Measurements from ENCODE around the gene UGDH.

Gene UGDH

DNA sequence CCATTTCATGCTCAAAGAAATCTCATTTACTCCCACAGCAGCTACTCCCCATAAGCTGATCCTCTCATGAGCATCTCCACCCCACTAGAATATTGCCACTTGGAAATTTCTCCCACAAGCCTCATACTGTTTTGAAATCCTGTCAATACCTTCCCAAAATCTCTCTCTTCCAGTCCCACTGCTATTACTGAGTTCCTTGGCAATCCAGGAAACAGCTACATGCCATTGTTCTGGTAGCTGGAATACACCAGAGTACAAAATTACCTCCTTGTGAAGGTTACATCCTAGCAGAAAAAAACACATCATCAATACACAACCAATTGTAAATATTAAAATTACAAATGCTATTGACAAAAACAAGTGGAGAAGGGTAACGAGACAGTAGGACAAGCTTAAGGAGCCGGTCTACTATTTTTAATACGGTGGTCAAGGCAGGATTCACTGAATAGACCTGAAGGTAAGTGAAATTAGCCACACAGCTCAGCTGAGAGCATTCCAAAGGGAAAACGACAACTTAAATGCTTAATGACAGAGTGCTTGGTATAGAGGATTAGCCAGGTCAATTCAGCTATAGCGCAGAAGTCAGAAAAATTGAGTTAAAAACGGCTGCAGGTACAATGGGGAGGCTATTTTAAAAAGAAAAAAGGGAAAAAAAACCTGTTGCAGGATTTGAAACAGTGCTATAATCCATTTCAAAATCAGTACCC lies 74.9 kb downstream of the UGDH start:
- DNase-seq (ENCODE audit: low spot score) = peak; percentile 18

DNA sequence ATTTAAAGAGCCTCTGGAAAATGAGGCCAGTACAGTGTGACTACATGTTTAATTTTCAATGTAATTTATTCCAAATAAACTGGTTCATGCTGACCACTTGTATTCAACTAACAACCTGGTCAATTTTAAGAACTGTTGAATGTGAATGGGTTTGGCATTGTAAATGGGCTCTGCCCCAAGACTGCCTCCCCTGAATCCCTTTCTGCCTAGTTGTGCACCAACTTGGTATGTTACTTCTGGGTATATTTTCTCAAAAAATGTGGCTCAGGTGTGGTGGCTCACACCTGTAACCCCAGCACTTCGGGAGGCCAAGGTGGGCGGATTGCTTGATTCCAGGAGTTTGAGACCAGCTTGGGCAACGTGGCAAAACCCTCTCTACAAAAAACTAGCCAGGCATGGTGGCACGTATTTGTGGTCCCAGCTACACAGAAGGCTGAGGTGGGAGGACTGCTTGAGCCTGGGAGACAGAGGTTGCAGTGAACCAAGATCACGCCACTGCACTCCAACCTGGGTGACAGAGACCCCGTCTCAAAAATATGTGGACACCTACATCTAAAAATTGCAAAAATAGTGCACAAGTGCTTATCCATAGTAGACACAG lies 75.7 kb downstream of the UGDH start:
- DNase-seq (ENCODE audit: low spot score) = peak; percentile 18

DNA sequence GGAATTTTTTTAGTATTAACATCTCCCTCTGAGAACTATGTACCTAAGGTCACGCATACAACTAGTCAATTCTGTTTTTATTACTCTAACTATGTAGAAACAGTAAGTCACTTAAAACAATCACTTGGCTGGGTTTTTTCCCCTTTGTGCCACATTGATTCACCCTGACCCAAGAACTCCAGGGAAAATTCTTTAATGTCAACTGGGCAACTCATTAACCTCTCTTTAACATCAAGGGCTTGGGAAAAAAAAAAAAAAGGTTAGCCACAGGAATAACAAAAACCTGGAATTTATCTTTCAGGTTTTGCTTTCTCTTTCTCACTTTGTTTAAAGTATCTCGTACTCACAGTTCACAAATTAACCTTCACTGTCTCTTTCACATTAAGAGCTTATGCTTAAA lies 76.6 kb downstream of the UGDH start:
- peak; percentile 11 for DNase-seq (ENCODE audit: low spot score)

All from cerebellar cortex (tissue), 1 donor.